DOHH2 (cell line): Measurements from ENCODE around the gene FGFR1OP2.

Experiments used
- H3F3A ChIP-seq: fragments of 200-600 bp; sonication (generic), shearing (Covaris generic); 2 replicates; pipeline ENCODE4 v1.6.0; 2016; ENCODE audit warnings: antibody characterized with exemption, mild to moderate bottlenecking; ENCODE audit not compliant: control insufficient read depth, insufficient read depth
- H3K27ac ChIP-seq: fragments of 200-600 bp; sonication (generic); 2 replicates; pipeline ENCODE4 v1.5.1; 2014; ENCODE audit warnings: low read depth, mild to moderate bottlenecking, low read length, moderate library complexity
- H3K27me3 ChIP-seq: fragments of 200-600 bp; sonication (generic); 2 replicates; pipeline ENCODE4 v1.6.1; 2014; ENCODE audit warnings: mild to moderate bottlenecking, low read length, mixed read lengths; ENCODE audit not compliant: control insufficient read depth
- H3K36me3 ChIP-seq: fragments of 200-600 bp; sonication (generic); 2 replicates; pipeline ENCODE4 v1.6.1; 2014; ENCODE audit warnings: mild to moderate bottlenecking, low read length, moderate library complexity, mixed read lengths; ENCODE audit not compliant: control insufficient read depth
- H3K4me1 ChIP-seq: fragments of 200-600 bp; sonication (generic); 2 replicates; pipeline ENCODE4 v1.6.1; 2014; ENCODE audit warnings: mild to moderate bottlenecking, low read length, mixed read lengths; ENCODE audit not compliant: control insufficient read depth
- H3K4me2 ChIP-seq: fragments of 200-600 bp; sonication (generic); 2 replicates; pipeline ENCODE4 v1.6.0; 2014; ENCODE audit warnings: mild to moderate bottlenecking, low read length, moderate library complexity
- H3K4me3 ChIP-seq: fragments of 200-600 bp; sonication (generic); 2 replicates; pipeline ENCODE4 v1.5.1; 2014; ENCODE audit warnings: mild to moderate bottlenecking, low read length, mixed read lengths
- H3K79me2 ChIP-seq: fragments of 200-600 bp; sonication (generic); 2 replicates; pipeline ENCODE4 v1.6.1; 2014; ENCODE audit warnings: mild to moderate bottlenecking, low read length, mixed read lengths; ENCODE audit not compliant: control insufficient read depth
- H3K9me2 ChIP-seq: fragments of 200-600 bp; sonication (generic); replicated peaks from 2 replicates; pipeline ENCODE4 v1.6.1; 2014; ENCODE audit warnings: mild to moderate bottlenecking, low read length, mixed read lengths; ENCODE audit not compliant: control insufficient read depth
- H3K9me3 ChIP-seq: fragments of 200-600 bp; sonication (generic); 2 replicates; pipeline ENCODE4 v1.6.1; 2014; ENCODE audit warnings: antibody characterized with exemption, low read length, mixed read lengths; ENCODE audit not compliant: control insufficient read depth, insufficient read depth
- H4K20me1 ChIP-seq: fragments of 200-600 bp; sonication (generic); 2 replicates; pipeline ENCODE4 v1.6.0; 2014; ENCODE audit warnings: low read depth, mild to moderate bottlenecking, antibody characterized with exemption, low read length, moderate library complexity; ENCODE audit not compliant: control insufficient read depth, insufficient read depth
- EZH2phosphoT487 ChIP-seq: fragments of 200-600 bp; sonication (generic); IDR thresholded peaks from 2 replicates; pipeline ENCODE4 v1.6.1; 2017; ENCODE audit warnings: borderline replicate concordance, mild to moderate bottlenecking, antibody characterized with exemption, low read length, moderate library complexity, mixed read lengths
- TF ChIP-seq, protein P1 (sequence below): fragments of 200-600 bp; sonication (generic); IDR thresholded peaks from one replicate; pipeline ENCODE4 v1.5.1; 2014; ENCODE audit warnings: antibody characterized with exemption, mild to moderate bottlenecking, low read depth, low read length; ENCODE audit not compliant: poor library complexity, severe bottlenecking

Gene FGFR1OP2

DNA sequence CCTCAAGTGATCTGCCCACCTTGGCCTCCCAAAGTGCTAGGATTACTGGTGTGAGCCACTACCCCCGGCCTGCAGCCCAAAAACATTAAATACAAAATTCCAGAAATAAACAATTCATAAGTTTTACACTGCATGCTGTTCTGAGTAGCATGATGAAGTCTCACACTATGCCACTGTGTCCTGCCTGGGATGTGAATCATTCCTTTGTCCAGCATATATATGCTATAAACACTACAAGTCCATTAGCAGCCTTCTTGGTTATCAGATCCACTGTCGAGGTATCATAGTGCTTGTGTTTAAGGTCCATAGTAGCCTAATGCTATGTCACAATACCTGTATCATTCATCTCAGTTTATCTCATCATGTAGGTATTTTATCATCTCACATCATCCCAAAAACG, 16.4 kb upstream of the FGFR1OP2 start:
- peaks cover 5% of the 10 kb centered on the region for H3F3A ChIP-seq
- no peak overlapping the region for H3K4me2 ChIP-seq
- H3K27ac ChIP-seq, result no peak overlapping the region
- H3K4me1 ChIP-seq, result no peaks in the 10 kb centered on the region
- H3K4me3 ChIP-seq, result no peak overlapping the region
- H3K9me2 ChIP-seq, result no peaks in the 10 kb centered on the region
- peaks cover 5% of the 10 kb centered on the region for H3K79me2 ChIP-seq
- H3K27me3 ChIP-seq, result no peaks in the 10 kb centered on the region
- peaks cover 62% of the 10 kb centered on the region for H3K36me3 ChIP-seq
- TF ChIP-seq, protein P1, sequence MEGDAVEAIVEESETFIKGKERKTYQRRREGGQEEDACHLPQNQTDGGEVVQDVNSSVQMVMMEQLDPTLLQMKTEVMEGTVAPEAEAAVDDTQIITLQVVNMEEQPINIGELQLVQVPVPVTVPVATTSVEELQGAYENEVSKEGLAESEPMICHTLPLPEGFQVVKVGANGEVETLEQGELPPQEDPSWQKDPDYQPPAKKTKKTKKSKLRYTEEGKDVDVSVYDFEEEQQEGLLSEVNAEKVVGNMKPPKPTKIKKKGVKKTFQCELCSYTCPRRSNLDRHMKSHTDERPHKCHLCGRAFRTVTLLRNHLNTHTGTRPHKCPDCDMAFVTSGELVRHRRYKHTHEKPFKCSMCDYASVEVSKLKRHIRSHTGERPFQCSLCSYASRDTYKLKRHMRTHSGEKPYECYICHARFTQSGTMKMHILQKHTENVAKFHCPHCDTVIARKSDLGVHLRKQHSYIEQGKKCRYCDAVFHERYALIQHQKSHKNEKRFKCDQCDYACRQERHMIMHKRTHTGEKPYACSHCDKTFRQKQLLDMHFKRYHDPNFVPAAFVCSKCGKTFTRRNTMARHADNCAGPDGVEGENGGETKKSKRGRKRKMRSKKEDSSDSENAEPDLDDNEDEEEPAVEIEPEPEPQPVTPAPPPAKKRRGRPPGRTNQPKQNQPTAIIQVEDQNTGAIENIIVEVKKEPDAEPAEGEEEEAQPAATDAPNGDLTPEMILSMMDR, result no peak
- no peak for TF ChIP-seq EZH2phosphoT487
- no peaks in the 10 kb centered on the region for H3K9me3 ChIP-seq
- H4K20me1 ChIP-seq, result no peaks in the 10 kb centered on the region

GRCh38 chr12:26928661-26929060, 9.6 kb upstream of the FGFR1OP2 start:
- no peak overlapping the region for H3K4me3 ChIP-seq
- H3K9me3 ChIP-seq, result no peaks in the 10 kb centered on the region
- peaks cover 39% of the 10 kb centered on the region for H3K79me2 ChIP-seq
- no peaks in the 10 kb centered on the region for H3K4me1 ChIP-seq
- H3K36me3 ChIP-seq, result peaks cover 75% of the 10 kb centered on the region
- TF ChIP-seq, protein P1, result no peak
- no peak for TF ChIP-seq EZH2phosphoT487
- no peaks in the 10 kb centered on the region for H3K27me3 ChIP-seq
- no peak overlapping the region for H3K4me2 ChIP-seq
- no peaks in the 10 kb centered on the region; the same call in 1 of the 2 replicates for H4K20me1 ChIP-seq
- no peaks in the 10 kb centered on the region for H3K9me2 ChIP-seq
- H3F3A ChIP-seq, result peaks cover 5% of the 10 kb centered on the region
- H3K27ac ChIP-seq, result no peak overlapping the region

GRCh38 chr12:26929590-26929989, 8.7 kb upstream of the FGFR1OP2 start:
- H3K27me3 ChIP-seq, result no peaks in the 10 kb centered on the region
- H3K4me1 ChIP-seq, result no peaks in the 10 kb centered on the region
- peaks cover 76% of the 10 kb centered on the region for H3K36me3 ChIP-seq
- peaks cover 49% of the 10 kb centered on the region for H3K79me2 ChIP-seq
- TF ChIP-seq, protein P1, result no peak
- no peak for TF ChIP-seq EZH2phosphoT487
- H4K20me1 ChIP-seq, result no peaks in the 10 kb centered on the region; the same call in 1 of the 2 replicates
- no peak overlapping the region for H3K4me2 ChIP-seq
- H3K9me3 ChIP-seq, result no peaks in the 10 kb centered on the region
- no peak overlapping the region for H3K4me3 ChIP-seq
- no peaks in the 10 kb centered on the region for H3K9me2 ChIP-seq
- H3F3A ChIP-seq, result peaks cover 4% of the 10 kb centered on the region
- no peak overlapping the region for H3K27ac ChIP-seq
